Measurements from ENCODE around the gene CSPG5.

Gene CSPG5

GRCh38 chr3:47578691-47579632 lies at the start of gene CSPG5:
Gene CSPG5 (minus strand): TSS chr3:47578865. CDS start chr3:47578693, 172 bp downstream.
- DNase-seq (ENCODE audit: low spot score): no peak

GRCh38 chr3:47628426-47628825 lies 49.8 kb upstream of the CSPG5 start:
- no peak for DNase-seq (ENCODE audit: low spot score)

- DNase-seq (ENCODE audit: low spot score): no peak
These were observed 44.2 kb upstream of the CSPG5 start for GRCh38 chr3:47622671-47623461.

GRCh38 chr3:47617086-47618010 lies 38.7 kb upstream of the CSPG5 start:
- peak; percentile 13 for DNase-seq (ENCODE audit: low spot score)

- DNase-seq (ENCODE audit: low spot score): no peak
These were observed 36.1 kb upstream of the CSPG5 start for GRCh38 chr3:47614788-47615187.

GRCh38 chr3:47613722-47614121 lies 35.1 kb upstream of the CSPG5 start:
- no peak for DNase-seq (ENCODE audit: low spot score)

- DNase-seq (ENCODE audit: low spot score): no peak
These were observed 34.2 kb upstream of the CSPG5 start for GRCh38 chr3:47612879-47613278.

- no peak for DNase-seq (ENCODE audit: low spot score)
These were observed 33.5 kb upstream of the CSPG5 start for GRCh38 chr3:47612178-47612577.

- DNase-seq (ENCODE audit: low spot score): no peak
These were observed 32.9 kb upstream of the CSPG5 start for GRCh38 chr3:47611576-47611975.

- DNase-seq (ENCODE audit: low spot score): no peak
These were observed 31.9 kb upstream of the CSPG5 start for GRCh38 chr3:47610583-47610982.

GRCh38 chr3:47607335-47607734 lies 28.7 kb upstream of the CSPG5 start:
- DNase-seq (ENCODE audit: low spot score): no peak

- no peak for DNase-seq (ENCODE audit: low spot score)
These were observed 27.5 kb upstream of the CSPG5 start for GRCh38 chr3:47606165-47606564.

- no peak for DNase-seq (ENCODE audit: low spot score)
These were observed 27.0 kb upstream of the CSPG5 start for GRCh38 chr3:47605652-47606051.

- DNase-seq (ENCODE audit: low spot score): no peak
These were observed 25.5 kb upstream of the CSPG5 start for GRCh38 chr3:47604145-47604544.

- no peak for DNase-seq (ENCODE audit: low spot score)
These were observed 24.7 kb upstream of the CSPG5 start for GRCh38 chr3:47603332-47603731.

- DNase-seq (ENCODE audit: low spot score): no peak
These were observed 22.6 kb upstream of the CSPG5 start for GRCh38 chr3:47601281-47601680.

- no peak for DNase-seq (ENCODE audit: low spot score)
These were observed 16.1 kb upstream of the CSPG5 start for GRCh38 chr3:47594792-47595191.

GRCh38 chr3:47592066-47592795 lies 13.6 kb upstream of the CSPG5 start:
- no peak for DNase-seq (ENCODE audit: low spot score)

GRCh38 chr3:47590216-47590615 lies 11.6 kb upstream of the CSPG5 start:
- DNase-seq (ENCODE audit: low spot score): no peak

- DNase-seq (ENCODE audit: low spot score): no peak
These were observed 9.9 kb upstream of the CSPG5 start for GRCh38 chr3:47588587-47588986.

- DNase-seq (ENCODE audit: low spot score): no peak
These were observed 9.4 kb upstream of the CSPG5 start for GRCh38 chr3:47588053-47588452.

All from SW480 (cell line).